Hepatic stellate cell (primary cell): Measurements from ENCODE around the gene STS.

Experiments
- DNase-seq: peaks from one replicate; pipeline ENCODE4 v3.0.0; 2011; ENCODE audit warnings: low spot score

Gene STS

GRCh38 chrX:7179446-7179845 lies 31.9 kb downstream of the STS start:
- DNase-seq, result no peak

GRCh38 chrX:7184816-7185215 lies 37.3 kb downstream of the STS start:
- DNase-seq, result no peak

- DNase-seq, result no peak
Observed at GRCh38 chrX:7188672-7189071, 41.2 kb downstream of the STS start.

- DNase-seq, result no peak
Observed at GRCh38 chrX:7190157-7190556, 42.6 kb downstream of the STS start.

- no peak for DNase-seq
Observed at GRCh38 chrX:7191681-7192110, 44.2 kb downstream of the STS start.

GRCh38 chrX:7192871-7193270 lies 45.4 kb downstream of the STS start:
- DNase-seq, result no peak

- DNase-seq, result no peak
Observed at GRCh38 chrX:7194606-7195005, 47.1 kb downstream of the STS start.
